GDM1 (cell line): ENCODE data around the gene ADGRG4.
"Not testable (repeated sequence)": the region's sequence is repeated elsewhere in the genome, so short reads cannot be mapped to it uniquely, and the experiment has no call there.

Experiments used
- DNase-seq: peaks from one replicate; lab custom pipeline; 2025; lab: John Stamatoyannopoulos, UW

Gene ADGRG4

GRCh38 chrX:136300721-136301120, at the start of gene ADGRG4:
TSS of gene ADGRG4 (plus strand) at chrX:136300963. CDS start at chrX:136308778, 7,815 bp downstream.
- not testable (repeated sequence) for DNase-seq

- peak; percentile 33 for DNase-seq
These were observed 49.4 kb upstream of the ADGRG4 start, which contains the start of gene MAP7D3 for GRCh38 chrX:136251041-136251991. TSS of gene MAP7D3 (minus strand) at chrX:136251400. CDS start at chrX:136251358, 42 bp downstream.

GRCh38 chrX:136255541-136255940, 45.2 kb upstream of the ADGRG4 start:
- no peak for DNase-seq

GRCh38 chrX:136256026-136256425, 44.7 kb upstream of the ADGRG4 start:
- no peak for DNase-seq

- DNase-seq, result no peak
These were observed 41.8 kb upstream of the ADGRG4 start for GRCh38 chrX:136258951-136259350.

GRCh38 chrX:136259543-136259942, 41.2 kb upstream of the ADGRG4 start:
- no peak for DNase-seq

GRCh38 chrX:136260776-136261175, 40.0 kb upstream of the ADGRG4 start:
- no peak for DNase-seq

GRCh38 chrX:136261321-136261720, 39.4 kb upstream of the ADGRG4 start:
- no peak for DNase-seq

GRCh38 chrX:136262243-136262642, 38.5 kb upstream of the ADGRG4 start:
- no peak for DNase-seq

GRCh38 chrX:136262812-136263315, 37.9 kb upstream of the ADGRG4 start:
- no peak for DNase-seq

GRCh38 chrX:136266828-136267227, 33.9 kb upstream of the ADGRG4 start:
- no peak for DNase-seq

- DNase-seq, result peak; percentile 20
These were observed 32.4 kb upstream of the ADGRG4 start for GRCh38 chrX:136268051-136269048.

- DNase-seq, result no peak
These were observed 30.8 kb upstream of the ADGRG4 start for GRCh38 chrX:136269921-136270320.

- peak; percentile 68 for DNase-seq
These were observed 29.5 kb upstream of the ADGRG4 start for GRCh38 chrX:136271300-136271699.

GRCh38 chrX:136272325-136272724, 28.4 kb upstream of the ADGRG4 start:
- no peak for DNase-seq

- no peak for DNase-seq
These were observed 26.8 kb upstream of the ADGRG4 start for GRCh38 chrX:136273986-136274385.

GRCh38 chrX:136275553-136275952, 25.2 kb upstream of the ADGRG4 start:
- DNase-seq, result no peak

GRCh38 chrX:136286375-136286774, 14.4 kb upstream of the ADGRG4 start:
- DNase-seq, result not testable (repeated sequence)

GRCh38 chrX:136291824-136292223, 8.9 kb upstream of the ADGRG4 start:
- no peak for DNase-seq

GRCh38 chrX:136292656-136293055, 8.1 kb upstream of the ADGRG4 start:
- no peak for DNase-seq

GRCh38 chrX:136295380-136295779, 5.4 kb upstream of the ADGRG4 start:
- no peak for DNase-seq

GRCh38 chrX:136303041-136303440, 2.3 kb downstream of the ADGRG4 start:
- no peak for DNase-seq
